ENCODE measurements around the gene JHY.

JHY gene

DNA sequence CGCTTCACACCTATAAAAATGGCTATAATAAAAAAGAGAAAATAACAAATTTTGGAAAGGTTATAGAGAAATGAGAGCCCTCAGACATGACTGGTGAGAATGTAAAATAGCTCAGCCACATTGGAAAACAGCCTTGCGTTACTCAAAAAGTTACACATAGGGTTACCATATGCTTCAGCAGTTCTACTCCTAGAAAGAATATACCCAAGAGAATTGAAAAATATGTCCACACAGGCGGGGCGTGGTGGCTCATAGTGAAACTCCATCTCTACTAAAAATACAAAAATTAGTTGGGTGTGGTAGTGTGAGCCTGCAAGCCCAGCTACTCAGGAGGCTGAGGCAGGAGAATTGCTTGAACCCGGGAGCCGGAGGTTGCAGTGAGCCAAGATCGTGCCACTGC is 7.6 kb upstream of the JHY start:
- no peak for DNase-seq

GRCh38 chr11:122877732-122878131 is 4.8 kb upstream of the JHY start:
- DNase-seq, result no peak

DNA sequence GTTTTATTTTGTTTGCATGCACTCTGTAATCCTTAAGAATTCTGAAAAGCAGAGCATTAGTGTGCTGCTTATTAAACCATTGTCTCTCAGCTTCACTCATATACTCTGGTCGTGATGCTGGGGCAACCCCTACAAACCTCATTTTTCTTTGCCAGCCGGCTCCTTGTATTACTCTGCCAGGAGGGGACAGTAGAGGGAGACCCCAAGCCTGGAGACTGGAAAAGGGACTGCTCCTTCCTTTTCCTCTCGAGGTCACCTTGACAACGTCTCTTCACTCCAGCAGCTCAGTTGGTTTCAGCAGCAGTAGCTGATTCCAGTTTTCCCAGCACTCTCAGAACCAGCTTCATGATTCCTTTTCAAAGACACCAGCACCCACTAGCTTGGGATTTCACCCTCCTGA is 2.8 kb upstream of the JHY start:
- DNase-seq, result no peak

DNA sequence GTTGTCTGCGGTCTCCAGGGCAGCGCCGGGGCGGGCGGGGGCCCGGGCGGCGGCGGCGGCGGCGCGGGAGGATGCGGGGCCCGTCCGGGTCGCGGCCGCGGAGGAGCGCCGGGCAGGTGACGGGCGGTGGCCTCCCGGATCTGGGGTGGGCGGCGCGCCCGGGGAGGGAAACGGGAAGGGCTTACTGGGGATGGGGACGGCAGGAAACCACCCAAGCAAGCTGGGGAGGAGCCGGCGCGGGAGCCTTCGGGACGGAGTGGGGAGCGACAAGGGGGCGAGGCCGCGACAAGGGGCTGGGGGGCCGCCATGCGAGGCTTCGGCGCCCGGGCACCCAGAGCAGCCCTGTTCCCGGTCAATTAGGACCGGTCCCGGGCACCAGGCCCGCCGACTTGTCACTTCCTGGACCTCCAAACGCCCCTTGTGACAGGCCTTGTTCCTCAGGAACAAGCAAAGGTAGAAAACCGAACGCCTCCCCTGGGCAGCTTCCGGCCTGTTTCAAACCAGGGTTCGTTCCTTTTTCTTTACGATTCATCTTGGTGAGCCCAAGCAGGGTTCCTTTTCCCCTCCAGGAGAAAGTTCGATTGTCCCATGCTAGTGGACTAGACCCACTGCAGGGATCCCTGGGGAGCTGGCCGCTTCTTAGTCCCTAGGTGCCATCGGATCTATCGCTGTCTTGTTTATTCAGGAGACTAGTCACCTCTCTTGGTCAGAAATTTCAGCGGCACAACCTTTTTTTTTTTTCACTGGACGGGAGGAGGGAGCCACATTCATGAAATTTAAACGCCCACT is 492 bp downstream of the JHY start:
- no peak for DNase-seq

- no peak for DNase-seq
These were observed 1.1 kb downstream of the JHY start for GRCh38 chr11:122883646-122883979.

DNA sequence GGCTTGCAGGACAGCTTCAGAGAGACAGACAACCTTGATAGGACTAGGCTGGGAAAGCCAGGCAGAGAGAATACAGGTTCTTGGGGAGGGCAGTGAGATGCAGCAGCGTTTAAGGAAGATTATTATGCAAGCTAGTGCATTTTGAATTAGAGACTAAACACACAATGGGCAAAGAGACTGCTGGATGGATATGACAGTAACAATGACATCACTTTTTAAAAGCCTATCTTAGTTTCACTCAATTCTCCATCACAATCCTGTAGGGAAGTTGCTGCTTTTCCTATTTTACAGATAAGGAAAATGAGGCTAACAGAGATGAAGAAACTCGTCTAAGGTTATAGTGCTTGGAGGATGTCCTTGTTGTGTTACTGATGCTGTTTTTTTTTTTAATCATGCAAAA is 5.6 kb downstream of the JHY start:
- no peak for DNase-seq

- DNase-seq, result no peak
These were observed 10.6 kb downstream of the JHY start for GRCh38 chr11:122893131-122893530.

- no peak for DNase-seq
These were observed 13.0 kb downstream of the JHY start for GRCh38 chr11:122895563-122895962.

- DNase-seq, result no peak
These were observed 15.1 kb downstream of the JHY start for GRCh38 chr11:122897606-122898210.

GRCh38 chr11:122898799-122899198 is 16.2 kb downstream of the JHY start:
- DNase-seq, result no peak

DNA sequence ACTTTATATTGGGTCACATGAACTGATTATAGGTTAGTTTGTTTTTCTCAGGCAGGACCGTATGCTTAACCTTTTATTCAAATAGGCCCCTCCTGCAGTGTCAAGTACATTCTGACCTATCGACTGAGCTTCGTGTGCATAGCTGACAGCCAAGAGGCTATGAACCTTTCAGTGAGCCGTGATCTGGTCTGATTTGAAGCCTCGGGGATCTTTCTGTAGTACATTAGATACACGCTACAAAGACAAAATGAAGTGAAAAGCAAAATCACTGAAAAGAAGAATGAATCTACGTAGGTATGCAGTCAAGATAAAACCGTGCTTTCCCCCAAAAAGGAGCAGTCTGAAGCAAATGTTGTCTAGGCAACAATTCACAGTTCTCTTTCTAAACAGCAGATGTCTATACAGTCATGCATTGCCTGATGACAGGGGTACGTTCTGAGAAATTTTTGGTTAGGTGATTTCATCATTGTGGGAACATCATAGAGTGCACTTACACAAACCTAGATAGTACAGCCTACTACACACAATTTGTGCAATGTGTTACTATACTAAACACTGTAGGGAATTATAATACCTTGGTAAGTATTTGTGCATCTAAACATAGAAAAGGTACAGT is 18.1 kb downstream of the JHY start:
- DNase-seq, result no peak

DNA sequence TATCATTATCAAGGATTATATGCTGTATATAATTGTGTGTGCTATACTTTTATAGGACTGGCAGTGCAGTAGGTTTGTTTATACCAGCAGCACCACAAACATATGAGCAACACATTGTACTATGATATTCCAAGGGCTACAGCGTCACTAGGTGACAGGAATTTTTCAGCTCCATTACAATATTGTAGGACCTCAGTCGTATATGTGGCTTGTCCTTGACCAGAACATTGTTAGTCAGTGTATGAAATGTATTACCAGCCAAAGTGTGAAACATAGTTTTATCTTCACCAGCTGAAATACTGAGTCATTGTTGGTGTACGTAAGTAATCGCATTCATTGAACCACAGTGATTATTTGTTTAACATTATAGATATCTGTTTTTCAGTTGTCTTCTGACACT is 20.4 kb downstream of the JHY start:
- DNase-seq, result no peak

GRCh38 chr11:122910775-122911174 is 28.2 kb downstream of the JHY start:
- DNase-seq, result peak; percentile 2

GRCh38 chr11:122917311-122917710 is 34.8 kb downstream of the JHY start:
- no peak for DNase-seq

DNA sequence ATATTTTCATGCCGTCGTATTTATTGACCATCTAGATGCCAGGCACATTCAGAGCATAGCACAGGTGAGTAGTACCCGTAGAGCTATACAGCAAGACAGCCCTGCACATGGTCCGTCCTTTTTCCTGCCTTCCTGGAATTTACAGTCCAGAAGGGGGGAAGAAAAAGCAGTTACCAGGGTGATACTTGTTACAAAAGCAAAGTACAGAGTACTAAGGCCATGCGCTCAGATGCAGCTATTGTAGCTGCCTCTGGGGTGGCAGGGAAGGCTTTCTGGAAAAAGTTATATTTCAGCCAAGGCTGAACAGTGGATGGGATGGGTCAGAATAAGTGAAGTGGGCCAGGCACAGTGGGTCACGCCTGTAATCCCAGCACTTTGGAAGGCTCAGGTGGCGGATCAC is 36.2 kb downstream of the JHY start:
- no peak for DNase-seq

- no peak for DNase-seq
These were observed 38.0 kb downstream of the JHY start for GRCh38 chr11:122920579-122920978.

DNA sequence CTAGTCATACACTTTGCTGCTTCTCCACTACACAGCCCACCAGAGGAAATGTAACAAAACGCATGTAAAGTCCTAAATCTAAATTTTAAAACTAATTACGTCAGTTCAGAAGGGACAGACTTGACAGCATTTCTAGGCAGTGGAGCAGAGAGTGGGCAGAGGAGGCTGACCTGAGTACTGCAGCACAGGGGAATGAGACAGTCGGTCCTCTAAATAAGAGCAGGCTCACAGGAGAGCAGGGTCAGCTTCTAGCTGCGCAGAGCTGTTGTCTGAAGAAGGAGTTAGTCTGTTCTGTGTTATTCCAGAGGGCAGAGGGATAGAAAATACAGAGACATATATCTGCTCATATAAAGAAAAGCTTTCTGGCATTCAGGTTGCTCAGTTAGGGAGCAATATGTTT is 40.3 kb downstream of the JHY start:
- DNase-seq, result no peak

- no peak for DNase-seq
These were observed 40.7 kb downstream of the JHY start for GRCh38 chr11:122923302-122923701.

DNA sequence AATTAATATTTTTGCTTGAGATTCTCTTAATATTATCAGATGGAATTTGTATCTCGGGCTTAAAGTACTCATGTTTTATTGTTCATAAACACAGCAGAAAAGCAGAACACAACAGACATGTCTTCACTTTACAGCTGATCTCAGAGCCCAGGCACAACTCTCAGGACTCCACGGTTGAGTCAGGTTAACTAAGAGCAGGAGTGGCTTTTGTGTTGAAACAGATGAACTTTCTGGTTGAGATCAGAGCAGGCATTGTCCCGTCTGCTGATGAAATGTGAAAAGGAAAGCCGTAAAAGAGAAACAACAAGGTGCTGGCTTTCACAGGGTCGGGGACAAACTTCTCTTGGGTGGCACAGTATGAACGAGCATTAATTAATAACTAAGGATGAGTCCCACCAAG is 49.0 kb downstream of the JHY start:
- DNase-seq, result no peak

DNA sequence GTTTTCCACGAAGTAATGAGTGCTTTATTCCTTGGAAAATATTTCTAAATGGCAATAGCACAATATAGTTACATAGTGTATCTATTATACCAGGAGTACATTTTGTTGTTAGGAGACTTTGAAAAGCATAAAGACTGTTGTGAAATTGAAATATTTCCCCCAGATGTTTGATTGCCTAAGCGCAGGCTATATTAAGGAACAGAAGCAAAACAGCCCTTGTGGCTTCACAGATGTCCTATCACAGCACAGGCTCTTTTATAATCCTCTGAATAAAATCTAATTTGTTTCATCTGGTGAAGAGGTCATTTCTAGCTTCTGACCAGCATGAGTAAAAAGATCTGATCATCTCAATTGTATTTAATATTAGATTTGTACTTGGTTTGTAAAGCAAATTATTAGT is 50.9 kb downstream of the JHY start:
- DNase-seq, result no peak

- no peak for DNase-seq
These were observed 55.4 kb downstream of the JHY start for GRCh38 chr11:122937983-122938382.

DNA sequence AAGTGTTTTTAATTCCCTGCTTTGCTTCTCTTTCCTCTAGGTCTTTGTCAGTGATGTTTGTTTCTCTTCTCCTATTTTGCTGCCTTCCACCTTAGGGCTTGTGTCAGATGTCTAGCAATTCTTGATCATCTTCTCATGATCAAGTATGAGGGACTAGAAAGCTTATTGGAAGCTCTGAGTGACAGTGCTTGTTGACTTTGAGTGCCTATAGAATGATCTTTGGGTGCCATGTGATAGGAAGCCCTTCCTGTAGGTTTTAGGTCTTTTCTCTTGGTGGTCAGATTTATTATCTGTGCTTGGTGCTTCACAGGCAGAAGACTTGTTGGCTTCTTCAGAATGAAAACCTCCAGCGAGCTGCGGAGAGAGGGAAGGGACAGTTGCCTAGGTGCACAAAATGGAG is 56.0 kb downstream of the JHY start:
- no peak for DNase-seq

- peak; percentile 12 for DNase-seq
These were observed 68.7 kb downstream of the JHY start for GRCh38 chr11:122951211-122951610.

DNA sequence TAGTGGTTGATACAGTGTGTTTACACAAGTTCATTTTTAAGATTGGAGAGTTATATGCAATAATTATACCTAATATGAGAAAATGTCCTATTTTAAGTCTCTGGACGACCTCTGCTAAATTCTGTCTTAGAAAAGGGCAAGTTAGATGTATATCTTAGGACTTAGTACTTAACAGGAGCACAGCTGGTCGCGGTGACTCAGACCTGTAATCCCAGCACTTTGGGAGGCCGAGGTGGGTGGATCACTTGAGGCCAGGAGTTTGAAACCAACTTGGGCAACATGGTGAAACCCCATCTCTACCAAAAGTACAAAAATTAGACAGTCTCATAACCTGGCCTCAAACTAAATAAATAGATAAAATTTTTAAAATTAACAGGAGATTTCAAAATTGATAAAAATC is 71.9 kb downstream of the JHY start:
- no peak for DNase-seq

DNA sequence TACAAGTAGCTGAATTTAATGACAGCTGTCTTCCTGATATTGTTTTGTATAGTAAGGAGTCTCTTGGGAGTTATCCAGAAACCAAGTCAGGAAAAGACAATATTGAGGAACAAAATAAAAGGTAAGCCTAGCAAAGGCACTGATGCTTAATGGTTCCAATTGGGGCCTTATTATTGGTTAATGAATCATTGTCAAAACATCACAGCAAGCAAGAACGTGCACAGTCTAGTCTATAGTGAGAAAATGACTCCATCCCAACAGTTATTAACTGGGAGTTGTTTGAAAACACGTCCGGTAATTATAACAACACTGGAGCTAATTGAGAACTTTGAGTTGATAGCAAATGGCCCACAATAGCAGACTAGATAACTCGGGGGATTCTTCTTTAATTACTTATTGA is 81.4 kb downstream of the JHY start:
- DNase-seq, result no peak

Data from NCI-H82 (cell line).